ENCODE data around the gene VRK2.

The VRK2 gene

DNA sequence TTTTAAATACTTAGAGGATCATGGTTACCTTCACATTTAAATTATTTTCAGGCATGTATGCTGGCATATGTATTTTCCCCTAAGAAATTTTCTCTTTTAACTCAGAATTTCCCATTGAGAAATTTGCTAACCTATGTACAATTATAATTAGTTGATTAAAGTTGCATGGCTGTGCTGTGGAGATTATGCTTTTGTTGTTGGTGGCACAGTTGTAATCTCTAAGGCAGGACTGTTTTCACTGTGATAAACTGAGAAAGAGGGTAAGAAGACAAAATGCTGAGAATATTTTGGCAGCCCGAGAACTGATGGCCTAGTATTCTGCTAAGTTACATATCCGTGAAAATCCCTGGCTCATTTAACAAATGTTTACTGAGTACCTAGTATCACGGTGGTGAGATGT, 1.4 kb downstream of the VRK2 start:
- Histone ChIP-seq H3K4me2 (ENCODE audit: low read depth, low read length, poor library complexity, severe bottlenecking) (peak overlapping the region; percentile 97), H3K79me2 (ENCODE audit: insufficient read depth, low read length) (peaks cover 5% of the 10 kb centered on the region; the same call in 1 of the 2 replicates), H3K9me3 (ENCODE audit: insufficient read depth, low read length) (no peaks in the 10 kb centered on the region), H3K4me3 (ENCODE audit: insufficient read depth, low read length, poor library complexity, severe bottlenecking) (peak overlapping the region; percentile 61), H3K27me3 (ENCODE audit: low read length) (no peaks in the 10 kb centered on the region), H3K36me3 (ENCODE audit: low read length) (peaks cover 19% of the 10 kb centered on the region), H3F3A (ENCODE audit: insufficient read depth) (peaks cover 12% of the 10 kb centered on the region), H3K27ac (ENCODE audit: low read depth, low read length) (peak overlapping the region; percentile 86; the same call in 1 of the 2 replicates), H3K9ac (ENCODE audit: low read length) (peak overlapping the region; percentile 71), H4K20me1 (ENCODE audit: low read depth, low read length) (no peaks in the 10 kb centered on the region), H2AFZ (ENCODE audit: low read depth, low read length, severe bottlenecking) (peak overlapping the region; percentile 19), H3K9me2 (replicated peaks; ENCODE audit: insufficient read depth, low read length) (no peaks in the 10 kb centered on the region)
- TF ChIP-seq CTCF (IDR thresholded peaks at IDR 0.05; ENCODE audit: insufficient read depth, low read length, poor library complexity, severe bottlenecking), result no peak
- TF ChIP-seq EZH2phosphoT487 (conservative IDR thresholded peaks at IDR 0.05; ENCODE audit: low read length), result no peak

GRCh38 chr2:58051445-58051844, 4.8 kb downstream of the VRK2 start:
- no peaks in the 10 kb centered on the region for H3K9me3 ChIP-seq (ENCODE audit: insufficient read depth, low read length)
- no peaks in the 10 kb centered on the region for H4K20me1 ChIP-seq (ENCODE audit: low read depth, low read length)
- no peak overlapping the region for H3K27ac ChIP-seq (ENCODE audit: low read depth, low read length)
- peaks cover 5% of the 10 kb centered on the region; the same call in 1 of the 2 replicates for H3K79me2 ChIP-seq (ENCODE audit: insufficient read depth, low read length)
- H3K4me3 ChIP-seq (ENCODE audit: insufficient read depth, low read length, poor library complexity, severe bottlenecking), result no peak overlapping the region
- H3F3A ChIP-seq (ENCODE audit: insufficient read depth), result peaks cover 5% of the 10 kb centered on the region; the same call in 1 of the 2 replicates
- no peaks in the 10 kb centered on the region for H3K27me3 ChIP-seq (ENCODE audit: low read length)
- no peak overlapping the region for H3K9ac ChIP-seq (ENCODE audit: low read length)
- no peak overlapping the region for H3K4me2 ChIP-seq (ENCODE audit: low read depth, low read length, poor library complexity, severe bottlenecking)
- H3K9me2 ChIP-seq (replicated peaks; ENCODE audit: insufficient read depth, low read length), result no peaks in the 10 kb centered on the region
- TF ChIP-seq CTCF (IDR thresholded peaks at IDR 0.05; ENCODE audit: insufficient read depth, low read length, poor library complexity, severe bottlenecking) (no peak), EZH2phosphoT487 (conservative IDR thresholded peaks at IDR 0.05; ENCODE audit: low read length) (no peak)
- H2AFZ ChIP-seq (ENCODE audit: low read depth, low read length, severe bottlenecking), result no peak overlapping the region
- peaks cover 19% of the 10 kb centered on the region for H3K36me3 ChIP-seq (ENCODE audit: low read length)

DNA sequence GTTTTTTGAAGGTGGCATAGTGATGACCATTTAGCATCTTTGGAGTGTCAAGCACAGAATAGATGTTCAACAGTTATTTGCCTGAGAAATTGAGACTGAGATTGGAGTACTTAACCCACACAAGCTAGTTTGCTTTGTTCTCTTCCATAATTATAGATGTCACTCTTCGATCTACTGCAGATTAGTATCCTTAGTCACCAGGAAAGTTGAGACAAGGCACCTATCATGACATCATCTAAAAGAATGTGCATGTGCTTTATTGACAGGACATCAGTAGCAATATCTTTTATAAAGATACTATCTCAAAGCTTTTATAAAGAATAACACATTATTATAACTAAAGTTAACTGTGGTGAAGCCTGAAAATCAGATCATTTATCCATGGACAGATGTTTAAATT, 6.4 kb downstream of the VRK2 start:
- Histone ChIP-seq H3K9me3 (ENCODE audit: insufficient read depth, low read length) (no peaks in the 10 kb centered on the region), H3K27ac (ENCODE audit: low read depth, low read length) (no peak overlapping the region), H3K4me2 (ENCODE audit: low read depth, low read length, poor library complexity, severe bottlenecking) (no peak overlapping the region), H3F3A (ENCODE audit: insufficient read depth) (peaks cover 5% of the 10 kb centered on the region; the same call in 1 of the 2 replicates), H3K36me3 (ENCODE audit: low read length) (peaks cover 19% of the 10 kb centered on the region), H4K20me1 (ENCODE audit: low read depth, low read length) (no peaks in the 10 kb centered on the region), H3K27me3 (ENCODE audit: low read length) (no peaks in the 10 kb centered on the region), H3K79me2 (ENCODE audit: insufficient read depth, low read length) (no peaks in the 10 kb centered on the region), H2AFZ (ENCODE audit: low read depth, low read length, severe bottlenecking) (no peak overlapping the region), H3K9me2 (replicated peaks; ENCODE audit: insufficient read depth, low read length) (no peaks in the 10 kb centered on the region), H3K4me3 (ENCODE audit: insufficient read depth, low read length, poor library complexity, severe bottlenecking) (no peak overlapping the region), H3K9ac (ENCODE audit: low read length) (no peak overlapping the region)
- no peak for TF ChIP-seq CTCF (IDR thresholded peaks at IDR 0.05; ENCODE audit: insufficient read depth, low read length, poor library complexity, severe bottlenecking)
- TF ChIP-seq EZH2phosphoT487 (conservative IDR thresholded peaks at IDR 0.05; ENCODE audit: low read length), result no peak

Measured in SU-DHL-6 (cell line).